Mesothelial cell of epicardium (in vitro differentiated cells): ENCODE results near the gene ASB1. TPM values are rescaled to one million over a fixed set of nuclear protein-coding genes. Genes with fewer than 3 reads are reported as not detected.

Experiments used
- DNase-seq, 2 experiments: peaks; one replicate each; pipeline ENCODE4 v3.0.0; 2021; ENCODE audit warnings: low spot score in 2 of 2; ENCODE audit not compliant: unreplicated experiment in 2 of 2
- H3K27ac Mint-ChIP-seq: 2 replicates; pipeline ENCODE4 v1.8.0; 2021; ENCODE audit warnings: mixed read lengths
- H3K27me3 Mint-ChIP-seq: 2 replicates; pipeline ENCODE4 v1.8.0; 2021; ENCODE audit warnings: low read depth, mixed read lengths
- H3K36me3 Mint-ChIP-seq: 2 replicates; pipeline ENCODE4 v1.8.0; 2021; ENCODE audit warnings: mixed read lengths
- H3K4me1 Mint-ChIP-seq: 2 replicates; pipeline ENCODE4 v1.8.0; 2021; ENCODE audit warnings: mixed read lengths
- H3K4me3 Mint-ChIP-seq: 2 replicates; pipeline ENCODE4 v1.8.0; 2021; ENCODE audit warnings: mild to moderate bottlenecking, moderate library complexity, mixed read lengths
- H3K9me3 Mint-ChIP-seq: 2 replicates; pipeline ENCODE4 v1.8.0; 2021; ENCODE audit warnings: mixed read lengths
- CTCF ChIP-seq: fragments of 200-600 bp; sonication (generic); IDR thresholded peaks from one replicate; pipeline ENCODE4 v1.5.0; 2021; ENCODE audit warnings: antibody characterized with exemption; ENCODE audit not compliant: unreplicated experiment
- total RNA-seq: library from RNA; stranded (reverse); gene quantifications from 3 replicates; pipeline ENCODE4 v1.2.1, GENCODE V29; 2021

The ASB1 gene
- total RNA-seq, 1 donor from 2014 or later = 33.2 TPM

- H3K36me3 Mint-ChIP-seq = peaks cover 27% of the 10 kb centered on the region
- no peaks in the 10 kb centered on the region for H3K4me1 Mint-ChIP-seq
- no peak overlapping the region for H3K27ac Mint-ChIP-seq
- no peaks in the 10 kb centered on the region for H3K27me3 Mint-ChIP-seq
- no peak for DNase-seq
- no peak overlapping the region for H3K4me3 Mint-ChIP-seq
- no peak for TF ChIP-seq CTCF
- H3K9me3 Mint-ChIP-seq = peaks cover 53% of the 10 kb centered on the region
Observed at GRCh38 chr2:238469155-238469554, 42.4 kb downstream of the ASB1 start.

- Mint-ChIP-seq H3K4me1 (peaks cover 2% of the 10 kb centered on the region), H3K9me3 (peaks cover 61% of the 10 kb centered on the region), H3K36me3 (peaks cover 27% of the 10 kb centered on the region), H3K27me3 (no peaks in the 10 kb centered on the region), H3K27ac (no peak overlapping the region), H3K4me3 (no peak overlapping the region)
- DNase-seq = no peak
- TF ChIP-seq CTCF = no peak
Observed at GRCh38 chr2:238473014-238473413, 46.3 kb downstream of the ASB1 start.

GRCh38 chr2:238473523-238473922, 46.8 kb downstream of the ASB1 start:
- H3K9me3 Mint-ChIP-seq = peaks cover 63% of the 10 kb centered on the region
- H3K4me1 Mint-ChIP-seq = peaks cover 2% of the 10 kb centered on the region
- peaks cover 29% of the 10 kb centered on the region for H3K36me3 Mint-ChIP-seq
- H3K27ac Mint-ChIP-seq = no peak overlapping the region
- no peak for TF ChIP-seq CTCF
- no peaks in the 10 kb centered on the region for H3K27me3 Mint-ChIP-seq
- no peak overlapping the region for H3K4me3 Mint-ChIP-seq
- no peak for DNase-seq

GRCh38 chr2:238475034-238475433, 48.3 kb downstream of the ASB1 start:
- Mint-ChIP-seq H3K4me1 (peaks cover 2% of the 10 kb centered on the region), H3K4me3 (no peak overlapping the region), H3K27me3 (no peaks in the 10 kb centered on the region), H3K9me3 (peaks cover 63% of the 10 kb centered on the region), H3K36me3 (peaks cover 27% of the 10 kb centered on the region), H3K27ac (peak overlapping the region; percentile 39)
- TF ChIP-seq CTCF = no peak
- peak in 1 of 2 experiments; percentile 37 for DNase-seq

GRCh38 chr2:238475566-238475965, 48.8 kb downstream of the ASB1 start:
- no peak for DNase-seq
- Mint-ChIP-seq H3K9me3 (peaks cover 65% of the 10 kb centered on the region), H3K4me1 (peaks cover 2% of the 10 kb centered on the region), H3K4me3 (no peak overlapping the region), H3K36me3 (peaks cover 29% of the 10 kb centered on the region), H3K27ac (peak overlapping the region; percentile 69), H3K27me3 (no peaks in the 10 kb centered on the region)
- TF ChIP-seq CTCF = no peak

GRCh38 chr2:238476258-238476657, 49.5 kb downstream of the ASB1 start:
- Mint-ChIP-seq H3K36me3 (peaks cover 29% of the 10 kb centered on the region), H3K9me3 (peaks cover 63% of the 10 kb centered on the region), H3K27ac (no peak overlapping the region), H3K27me3 (no peaks in the 10 kb centered on the region), H3K4me3 (no peak overlapping the region), H3K4me1 (peaks cover 2% of the 10 kb centered on the region)
- peak in 1 of 2 experiments; percentile 16 for DNase-seq
- no peak for TF ChIP-seq CTCF
